ENCODE measurements around the gene PRR18.

The PRR18 gene

GRCh38 chr6:166312832-166313231 lies 4.6 kb upstream of the PRR18 start:
- TF ChIP-seq, protein P1, sequence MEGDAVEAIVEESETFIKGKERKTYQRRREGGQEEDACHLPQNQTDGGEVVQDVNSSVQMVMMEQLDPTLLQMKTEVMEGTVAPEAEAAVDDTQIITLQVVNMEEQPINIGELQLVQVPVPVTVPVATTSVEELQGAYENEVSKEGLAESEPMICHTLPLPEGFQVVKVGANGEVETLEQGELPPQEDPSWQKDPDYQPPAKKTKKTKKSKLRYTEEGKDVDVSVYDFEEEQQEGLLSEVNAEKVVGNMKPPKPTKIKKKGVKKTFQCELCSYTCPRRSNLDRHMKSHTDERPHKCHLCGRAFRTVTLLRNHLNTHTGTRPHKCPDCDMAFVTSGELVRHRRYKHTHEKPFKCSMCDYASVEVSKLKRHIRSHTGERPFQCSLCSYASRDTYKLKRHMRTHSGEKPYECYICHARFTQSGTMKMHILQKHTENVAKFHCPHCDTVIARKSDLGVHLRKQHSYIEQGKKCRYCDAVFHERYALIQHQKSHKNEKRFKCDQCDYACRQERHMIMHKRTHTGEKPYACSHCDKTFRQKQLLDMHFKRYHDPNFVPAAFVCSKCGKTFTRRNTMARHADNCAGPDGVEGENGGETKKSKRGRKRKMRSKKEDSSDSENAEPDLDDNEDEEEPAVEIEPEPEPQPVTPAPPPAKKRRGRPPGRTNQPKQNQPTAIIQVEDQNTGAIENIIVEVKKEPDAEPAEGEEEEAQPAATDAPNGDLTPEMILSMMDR (IDR thresholded peaks at IDR 0.05; ENCODE audit: low read depth, low read length, missing control alignments) = no peak
- DNase-seq (ENCODE audit: low read depth) = no peak
- no peak overlapping the region for H3K4me3 ChIP-seq (ENCODE audit: low read depth, low read length)

DNA sequence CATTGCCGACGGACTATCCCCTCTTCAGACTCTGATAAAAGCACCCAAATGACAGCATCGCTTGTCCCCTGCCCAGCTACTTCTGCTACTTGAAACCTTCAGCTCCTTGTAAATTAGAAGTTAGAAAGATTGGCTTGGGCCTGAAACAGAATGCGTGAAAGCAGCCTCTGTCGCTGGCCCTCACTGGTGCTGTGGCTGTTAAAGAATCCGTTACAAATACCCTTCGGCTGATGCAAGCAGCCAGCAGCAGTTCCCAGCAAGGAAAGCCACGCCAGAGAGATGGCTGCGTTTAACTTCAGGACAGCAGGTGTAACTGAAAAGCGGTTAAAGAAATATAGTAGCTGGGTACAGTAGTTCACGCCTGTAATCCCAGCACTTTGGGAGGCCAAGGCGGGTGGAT lies 2.4 kb upstream of the PRR18 start:
- no peak for DNase-seq (ENCODE audit: low read depth)
- TF ChIP-seq, protein P1 (IDR thresholded peaks at IDR 0.05; ENCODE audit: low read depth, low read length, missing control alignments) = no peak
- H3K4me3 ChIP-seq (ENCODE audit: low read depth, low read length) = no peak overlapping the region

- H3K4me3 ChIP-seq (ENCODE audit: low read depth, low read length) = no peak overlapping the region
- no peak for DNase-seq (ENCODE audit: low read depth)
- TF ChIP-seq, protein P1 (IDR thresholded peaks at IDR 0.05; ENCODE audit: low read depth, low read length, missing control alignments) = no peak
Observed at GRCh38 chr6:166309977-166310376, 1.8 kb upstream of the PRR18 start.

DNA sequence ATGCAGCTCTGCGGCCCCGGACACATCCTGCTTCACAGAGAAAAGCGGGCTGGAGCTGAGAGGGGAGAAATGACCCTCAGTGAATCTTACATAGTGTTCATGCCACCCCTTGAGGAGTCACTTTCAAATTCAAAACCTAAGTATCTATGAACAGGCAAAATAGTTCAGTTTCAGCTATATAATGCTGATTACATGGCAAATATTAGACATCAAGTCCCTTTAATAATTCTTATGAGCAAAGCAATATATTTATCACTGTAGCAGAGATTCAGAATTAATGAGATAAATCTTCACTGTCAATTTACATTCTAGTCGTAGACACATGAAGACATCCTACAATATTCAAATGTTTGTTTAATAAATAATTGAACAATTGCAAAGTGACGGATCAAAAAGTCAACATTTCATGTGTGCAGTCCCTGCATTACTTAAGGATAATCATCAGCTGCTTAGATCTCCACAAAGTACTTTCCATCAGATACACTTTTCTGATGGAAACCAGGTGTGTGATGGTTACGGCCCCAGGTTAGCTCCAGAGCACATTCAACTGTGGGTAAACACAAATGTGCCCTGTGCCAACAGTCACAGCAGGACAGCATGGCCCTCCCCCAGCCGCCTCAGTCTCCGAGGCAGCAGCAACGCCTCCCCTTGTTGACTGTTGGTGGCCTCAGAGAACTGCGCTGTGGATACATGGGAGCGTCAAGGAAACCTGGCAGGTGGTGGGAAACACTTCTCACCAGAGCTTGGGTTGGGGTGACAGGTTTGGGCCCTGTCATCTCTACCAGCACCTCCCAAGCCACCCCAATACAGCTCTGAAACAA lies 787 bp upstream of the PRR18 start:
- no peak for DNase-seq (ENCODE audit: low read depth)

DNA sequence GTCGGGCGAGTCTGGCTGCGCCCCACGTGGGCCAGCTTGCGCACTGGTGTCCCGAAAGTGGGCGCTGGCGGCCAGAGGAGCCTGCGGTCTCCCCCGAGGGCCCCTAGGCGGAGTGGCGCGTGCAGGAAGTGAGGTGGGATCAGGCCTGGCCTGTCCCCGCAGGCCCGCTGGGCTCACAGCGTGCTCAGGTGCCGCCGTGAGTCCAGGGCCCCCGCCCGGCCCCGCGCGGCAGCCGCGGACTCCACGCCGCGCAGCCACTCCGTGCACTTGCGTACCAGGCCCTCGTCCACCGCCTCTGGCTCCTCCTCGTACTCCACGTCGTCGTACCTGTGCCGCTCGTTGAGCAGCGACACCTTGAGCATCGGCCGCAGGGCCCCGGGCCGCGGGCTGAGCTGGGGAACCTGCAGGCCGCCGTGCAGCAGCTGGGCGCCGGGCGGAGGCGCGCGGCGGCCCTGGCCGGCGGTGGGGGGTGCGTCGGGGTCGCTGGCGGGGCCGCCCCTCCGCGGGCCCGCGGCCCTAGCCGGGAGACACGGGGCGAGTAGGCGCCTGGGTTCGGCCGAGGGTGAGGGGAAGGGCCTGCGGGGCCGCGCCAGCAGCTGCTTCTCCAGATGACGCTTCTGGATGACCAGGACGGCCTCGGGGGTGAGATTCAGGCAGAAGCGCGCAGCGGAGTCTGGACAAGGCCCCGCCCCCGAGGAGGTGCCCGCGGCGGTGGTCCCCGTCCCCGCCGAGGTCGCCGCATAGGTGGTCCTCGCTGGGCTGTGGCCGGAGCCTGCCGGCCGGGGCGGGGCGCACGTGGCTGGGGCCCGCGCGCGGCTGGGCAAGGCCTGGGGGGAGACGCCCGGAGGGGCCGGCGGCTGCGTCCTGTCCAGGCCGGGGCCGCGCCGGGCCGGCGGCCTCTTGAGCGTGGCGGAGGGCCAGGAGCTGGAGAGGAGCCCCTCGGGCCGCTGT lies 835 bp downstream of the PRR18 start:
- peak overlapping the region; percentile 63 for H3K4me3 ChIP-seq (ENCODE audit: low read depth, low read length)
- TF ChIP-seq, protein P1 (IDR thresholded peaks at IDR 0.05; ENCODE audit: low read depth, low read length, missing control alignments) = no peak
- no peak for DNase-seq (ENCODE audit: low read depth)

More for the DNA sequence above, 787 bp upstream of the PRR18 start:
- no peak overlapping the region; the same call in 1 of the 2 replicates for H3K4me3 ChIP-seq (ENCODE audit: low read depth, low read length)
- TF ChIP-seq, protein P1 (IDR thresholded peaks at IDR 0.05; ENCODE audit: low read depth, low read length, missing control alignments) = no peak

- TF ChIP-seq, protein P1 (IDR thresholded peaks at IDR 0.05; ENCODE audit: low read depth, low read length, missing control alignments) = no peak
- no peak for DNase-seq (ENCODE audit: low read depth)
- no peak overlapping the region; the same call in 1 of the 2 replicates for H3K4me3 ChIP-seq (ENCODE audit: low read depth, low read length)
Observed at GRCh38 chr6:166306378-166307081, 1.7 kb downstream of the PRR18 start.
